ENCODE measurements around the gene OR1K1. TPM values are rescaled to one million over a fixed set of nuclear protein-coding genes. Genes with fewer than 3 reads are reported as not detected.

The OR1K1 gene
- total RNA-seq, 5 donors from 2014 or later (not counting 1 experiment from before 2014, with no cell fraction given), result not detected

- Mint-ChIP-seq H3K4me3 (no peak overlapping the region), H3K9me3 (peaks cover 0 to 6% (median 0%) of the 10 kb centered on the region in 3 donors), H3K27me3 (no peaks in the 10 kb centered on the region), H3K36me3 (peaks cover 12% of the 10 kb centered on the region), H3K4me1 (peaks cover 30 to 47% (median 36%) of the 10 kb centered on the region in 3 donors), H3K27ac (peak overlapping the region in 1 of 2 donors; percentile 16)
- no peak overlapping the region for H3K4me3 ChIP-seq (ENCODE audit: control insufficient read depth in 1 of 2, extremely low read depth in 1 of 2, low read length in 1 of 2)
- no peaks in the 10 kb centered on the region for H3K9me3 ChIP-seq
- no CpG with 5 or more reads among the region's 1 CpG for WGBS (ENCODE audit: insufficient coverage)
- ChIA-PET POLR2A (no interaction called here), CTCF (no interaction called here)
- no peaks in the 10 kb centered on the region for H3K27me3 ChIP-seq (replicated peaks in 1 of 2; ENCODE audit: control insufficient read depth in 2 of 2, extremely low read depth in 1 of 2, insufficient read depth in 2 of 2, low read length in 1 of 2)
- peaks cover 0 to 24% of the 10 kb centered on the region in 2 experiments for H3K4me1 ChIP-seq (ENCODE audit: control insufficient read depth in 1 of 2, extremely low read depth in 1 of 2, insufficient read depth in 2 of 2, low read length in 2 of 2)
- DNase-seq (no peak), ATAC-seq (replicated peaks in 1 of 4) (no peak)
- peaks cover 0 to 13% of the 10 kb centered on the region in 2 donors for H3K36me3 ChIP-seq (ENCODE audit: control insufficient read depth in 2 of 2, extremely low read depth in 1 of 2, insufficient read depth in 1 of 2, low read length in 1 of 2)
- no peak overlapping the region for H3K27ac ChIP-seq (ENCODE audit: low read length)
Observed at GRCh38 chr9:122844137-122844536, 44.2 kb downstream of the OR1K1 start.

- ChIA-PET CTCF (no interaction called here), POLR2A (interaction anchor here in 1 of 2 donors (0.6 kb wide), 1 partner anchor 30 kb away, joined by 3 read pairs; no protein-coding TSS in a partner anchor)
- WGBS (ENCODE audit: insufficient coverage), result 100% methylated on average over 1 of the region's 3 CpGs
Observed at GRCh38 chr9:122845116-122845515, 45.2 kb downstream of the OR1K1 start.

GRCh38 chr9:122846371-122846940 lies 46.5 kb downstream of the OR1K1 start:
- Mint-ChIP-seq H3K27me3 (no peaks in the 10 kb centered on the region), H3K4me1 (peaks cover 35 to 55% (median 40%) of the 10 kb centered on the region in 3 donors), H3K4me3 (peak overlapping the region in 2 of 3 donors; percentile 28 to 44), H3K27ac (peak overlapping the region; percentile 78 to 82), H3K36me3 (peaks cover 24% of the 10 kb centered on the region), H3K9me3 (no peaks in the 10 kb centered on the region)
- no CpG with 5 or more reads among the region's 5 CpGs for WGBS (ENCODE audit: insufficient coverage)
- ATAC-seq (replicated peaks in 1 of 4) (peak; percentile 34 to 88 (median 48)), DNase-seq (peak in 8 of 35 experiments; percentile 11 to 47 (median 27))
- H3K27me3 ChIP-seq (replicated peaks in 1 of 2; ENCODE audit: control insufficient read depth in 2 of 2, extremely low read depth in 1 of 2, insufficient read depth in 2 of 2, low read length in 1 of 2), result no peaks in the 10 kb centered on the region
- peak overlapping the region; percentile 46 for H3K27ac ChIP-seq (ENCODE audit: low read length)
- peaks cover 0 to 24% of the 10 kb centered on the region in 2 experiments for H3K4me1 ChIP-seq (ENCODE audit: control insufficient read depth in 1 of 2, extremely low read depth in 1 of 2, insufficient read depth in 2 of 2, low read length in 2 of 2)
- no peaks in the 10 kb centered on the region for H3K9me3 ChIP-seq
- ChIA-PET CTCF (no interaction called here), POLR2A (no interaction called here)
- peaks cover 0 to 32% of the 10 kb centered on the region in 2 donors for H3K36me3 ChIP-seq (ENCODE audit: control insufficient read depth in 2 of 2, extremely low read depth in 1 of 2, insufficient read depth in 1 of 2, low read length in 1 of 2)
- no peak overlapping the region for H3K4me3 ChIP-seq (ENCODE audit: control insufficient read depth in 1 of 2, extremely low read depth in 1 of 2, low read length in 1 of 2)

More at GRCh38 chr9:122845116-122845515, 45.2 kb downstream of the OR1K1 start:
- Histone ChIP-seq H3K36me3 (ENCODE audit: control insufficient read depth in 2 of 2, extremely low read depth in 1 of 2, insufficient read depth in 1 of 2, low read length in 1 of 2) (peaks cover 0 to 20% of the 10 kb centered on the region in 2 donors), H3K27ac (ENCODE audit: low read length) (no peak overlapping the region), H3K4me1 (ENCODE audit: control insufficient read depth in 1 of 2, extremely low read depth in 1 of 2, insufficient read depth in 2 of 2, low read length in 2 of 2) (peaks cover 0 to 24% of the 10 kb centered on the region in 2 experiments), H3K9me3 (no peaks in the 10 kb centered on the region), H3K4me3 (ENCODE audit: control insufficient read depth in 1 of 2, extremely low read depth in 1 of 2, low read length in 1 of 2) (no peak overlapping the region), H3K27me3 (replicated peaks in 1 of 2; ENCODE audit: control insufficient read depth in 2 of 2, extremely low read depth in 1 of 2, insufficient read depth in 2 of 2, low read length in 1 of 2) (no peaks in the 10 kb centered on the region)
- H3K4me1 Mint-ChIP-seq, result peaks cover 33 to 52% (median 40%) of the 10 kb centered on the region in 3 donors
- H3K9me3 Mint-ChIP-seq, result no peaks in the 10 kb centered on the region
- no peak overlapping the region for H3K4me3 Mint-ChIP-seq
- no peak for DNase-seq
- peaks cover 16% of the 10 kb centered on the region for H3K36me3 Mint-ChIP-seq
- ATAC-seq (replicated peaks in 1 of 4), result no peak
- no peaks in the 10 kb centered on the region for H3K27me3 Mint-ChIP-seq
- no peak overlapping the region for H3K27ac Mint-ChIP-seq

GRCh38 chr9:122848256-122848943 lies 48.5 kb downstream of the OR1K1 start:
- Mint-ChIP-seq H3K36me3 (peaks cover 22% of the 10 kb centered on the region), H3K4me3 (no peak overlapping the region), H3K27ac (peak overlapping the region; percentile 69 to 74), H3K4me1 (peaks cover 35 to 54% (median 37%) of the 10 kb centered on the region in 3 donors), H3K27me3 (no peaks in the 10 kb centered on the region), H3K9me3 (no peaks in the 10 kb centered on the region)
- H3K9me3 ChIP-seq, result no peaks in the 10 kb centered on the region
- no CpG with 5 or more reads among the region's 2 CpGs for WGBS (ENCODE audit: insufficient coverage)
- no peak overlapping the region for H3K4me3 ChIP-seq (ENCODE audit: control insufficient read depth in 1 of 2, extremely low read depth in 1 of 2, low read length in 1 of 2)
- peaks cover 0 to 34% of the 10 kb centered on the region in 2 donors for H3K36me3 ChIP-seq (ENCODE audit: control insufficient read depth in 2 of 2, extremely low read depth in 1 of 2, insufficient read depth in 1 of 2, low read length in 1 of 2)
- peaks cover 0 to 24% of the 10 kb centered on the region in 2 experiments for H3K4me1 ChIP-seq (ENCODE audit: control insufficient read depth in 1 of 2, extremely low read depth in 1 of 2, insufficient read depth in 2 of 2, low read length in 2 of 2)
- POLR2A ChIA-PET, result interaction anchor here (0.5 to 0.6 kb wide), 2 partner anchors 148 to 166 kb away, joined by 3 read pairs; no protein-coding TSS in a partner anchor
- ATAC-seq (replicated peaks in 1 of 4) (no peak), DNase-seq (no peak)
- no peak overlapping the region for H3K27ac ChIP-seq (ENCODE audit: low read length)
- CTCF ChIA-PET, result interaction anchor here in 1 of 2 donors (0.5 to 0.7 kb wide), 2 partner anchors 538 to 774 kb away, joined by 3 to 4 read pairs; no protein-coding TSS in a partner anchor
- H3K27me3 ChIP-seq (replicated peaks in 1 of 2; ENCODE audit: control insufficient read depth in 2 of 2, extremely low read depth in 1 of 2, insufficient read depth in 2 of 2, low read length in 1 of 2), result no peaks in the 10 kb centered on the region

Other genes starting within 250 kb of the OR1K1 start
- gene OR1N2, start 247.0 kb upstream of the OR1K1 start, total RNA-seq, result not detected
- under 1 TPM in 1 of 5 donors, not detected in 4; 0.35 TPM for gene OR1L8, start 216.7 kb upstream of the OR1K1 start, total RNA-seq
- gene OR1Q1, start 185.4 kb upstream of the OR1K1 start, total RNA-seq, result not detected
- gene OR1B1, start 142.5 kb upstream of the OR1K1 start, total RNA-seq, result not detected
- gene OR1L1, start 138.4 kb upstream of the OR1K1 start, total RNA-seq, result not detected
- gene OR1L3, start 125.0 kb upstream of the OR1K1 start, total RNA-seq, result not detected
- not detected for gene OR1L4, start 76.1 kb upstream of the OR1K1 start, total RNA-seq
- gene OR1L6, start 57.8 kb upstream of the OR1K1 start, total RNA-seq, result not detected
- gene OR5C1, start 11.2 kb upstream of the OR1K1 start, total RNA-seq, result not detected
- gene PDCL, start 28.5 kb downstream of the OR1K1 start, total RNA-seq, result 10 to 100 TPM; 13.3 to 16.7 (median 14.3) TPM
- 10 to 100 TPM; 45.3 to 76.0 (median 59.8) TPM for gene RC3H2, start 105.2 kb downstream of the OR1K1 start, total RNA-seq
- gene ZBTB6, start 113.2 kb downstream of the OR1K1 start, total RNA-seq, result 10 to 100 TPM in 3 of 5 donors, 1 to 10 TPM in 2; 3.5 to 14.8 (median 13.4) TPM
- gene ZBTB26, start 131.4 kb downstream of the OR1K1 start, total RNA-seq, result 1 to 10 TPM; 5.4 to 7.3 (median 6.0) TPM
- 10 to 100 TPM; 35.7 to 42.0 (median 37.7) TPM for gene RABGAP1, start 140.9 kb downstream of the OR1K1 start, total RNA-seq
- gene GPR21, start 233.5 kb downstream of the OR1K1 start, total RNA-seq, result 1 to 10 TPM in 3 of 5 donors, under 1 TPM in 2; 0.23 to 2.4 (median 1.0) TPM